HG02973 (cell line): ENCODE data around the gene PRR15L.
"Not testable (repeated sequence)": the region's sequence is repeated elsewhere in the genome, so short reads cannot be mapped to it uniquely, and the experiment has no call there.

Source experiments
- ATAC-seq: cut with Tn5 transposase; IDR thresholded peaks from one replicate; pipeline ENCODE4 v1.9.1; 2021; ENCODE audit warnings: moderate library complexity; ENCODE audit not compliant: unreplicated experiment

PRR15L gene

GRCh38 chr17:47957591-47958490 lies at the start of gene PRR15L:
Gene PRR15L (minus strand): TSS chr17:47957883. CDS start chr17:47953234, 4,649 bp downstream.
- ATAC-seq: no peak

GRCh38 chr17:48006936-48007709 lies 49.4 kb upstream of the PRR15L start:
- no peak for ATAC-seq

- ATAC-seq: no peak
Measured at GRCh38 chr17:48004983-48005382, 47.3 kb upstream of the PRR15L start.

GRCh38 chr17:48003417-48004151 lies 45.9 kb upstream of the PRR15L start:
- no peak for ATAC-seq

- ATAC-seq: no peak
Measured at GRCh38 chr17:48002916-48003416, 45.3 kb upstream of the PRR15L start.

GRCh38 chr17:48002266-48002915 lies 44.7 kb upstream of the PRR15L start:
- no peak for ATAC-seq

- ATAC-seq: not testable (repeated sequence)
Measured at GRCh38 chr17:48001657-48002056, 44.0 kb upstream of the PRR15L start.

GRCh38 chr17:48001197-48001596 lies 43.5 kb upstream of the PRR15L start:
- no peak for ATAC-seq

GRCh38 chr17:47999582-47999981 lies 41.9 kb upstream of the PRR15L start:
- ATAC-seq: no peak

GRCh38 chr17:47998044-47998443 lies 40.4 kb upstream of the PRR15L start:
- no peak for ATAC-seq

- no peak for ATAC-seq
Measured at GRCh38 chr17:47997586-47997985, 39.9 kb upstream of the PRR15L start.

GRCh38 chr17:47996201-47996600 lies 38.5 kb upstream of the PRR15L start:
- no peak for ATAC-seq

- ATAC-seq: no peak
Measured at GRCh38 chr17:47995241-47995935, 37.7 kb upstream of the PRR15L start.

- ATAC-seq: no peak
Measured at GRCh38 chr17:47994724-47995123, 37.0 kb upstream of the PRR15L start.

GRCh38 chr17:47993964-47994363 lies 36.3 kb upstream of the PRR15L start:
- ATAC-seq: no peak

GRCh38 chr17:47993031-47993564 lies 35.4 kb upstream of the PRR15L start:
- no peak for ATAC-seq

- no peak for ATAC-seq
Measured at GRCh38 chr17:47992216-47992615, 34.5 kb upstream of the PRR15L start.

- ATAC-seq: no peak
Measured at GRCh38 chr17:47990962-47991731, 33.5 kb upstream of the PRR15L start.

- ATAC-seq: no peak
Measured at GRCh38 chr17:47989700-47990099, 32.0 kb upstream of the PRR15L start.
